ENCODE results near the gene CPAMD8. TPM values are rescaled to one million over a fixed set of nuclear protein-coding genes. Genes with fewer than 3 reads are reported as not detected.

The CPAMD8 gene
- total RNA-seq, 1 experiment from 2014 or later: 0.20 TPM

DNA sequence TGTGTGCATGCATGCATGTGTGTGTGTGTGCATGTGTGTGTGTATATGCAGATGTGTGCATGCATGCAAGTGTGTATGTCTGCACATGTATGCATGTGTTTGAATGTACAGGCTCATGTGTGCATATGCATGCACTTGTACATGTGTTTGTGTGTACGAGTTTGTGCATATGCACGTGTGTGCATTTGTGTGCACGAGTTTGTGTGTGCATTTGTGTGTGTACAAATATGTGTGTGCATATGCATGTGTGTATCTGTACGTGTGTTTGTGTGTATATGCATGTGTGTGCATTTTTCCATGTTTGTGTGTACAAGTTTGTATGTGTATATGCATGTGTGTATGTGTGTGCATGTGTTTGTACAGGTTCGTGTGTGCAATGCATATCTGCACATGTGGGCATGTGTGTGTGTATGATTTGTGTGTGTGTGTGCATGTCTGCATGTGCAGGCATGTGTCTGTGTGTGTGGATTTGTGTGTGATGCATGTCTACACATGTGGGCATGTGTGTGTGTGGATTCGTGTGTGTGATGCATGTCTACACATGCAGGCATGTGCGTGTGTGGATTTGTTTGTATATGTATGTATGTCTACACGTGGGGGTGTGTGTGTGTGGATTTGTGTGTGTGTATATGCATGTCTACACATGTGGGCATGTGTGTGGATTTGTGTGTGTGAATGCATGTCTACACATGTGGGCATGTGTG, 80.7 kb downstream of the CPAMD8 start:
- Histone ChIP-seq H3K27me3 (ENCODE audit: insufficient read depth, low read length) (peaks cover 4% of the 10 kb centered on the region; the same call in 1 of the 2 replicates), H3K9me3 (ENCODE audit: control insufficient read depth in 1 of 2, insufficient read depth in 1 of 2, low read depth in 1 of 2, low read length in 2 of 2) (no peaks in the 10 kb centered on the region), H3K4me3 (replicated peaks in 1 of 2; ENCODE audit: low read depth in 1 of 2, low read length in 2 of 2) (no peak overlapping the region), H3K9ac (ENCODE audit: low read length) (no peak overlapping the region), H3K9me2 (ENCODE audit: insufficient read depth) (no peaks in the 10 kb centered on the region), H3K27ac (ENCODE audit: low read depth, low read length) (no peak overlapping the region), H3K4me1 (ENCODE audit: control insufficient read depth in 1 of 2, insufficient read depth in 2 of 2, low read length in 2 of 2) (peaks cover 0 to 4% of the 10 kb centered on the region in 2 experiments; a peak in 2 of 4 replicates), H3K36me3 (ENCODE audit: control insufficient read depth in 1 of 2, insufficient read depth in 2 of 2, low read length in 2 of 2) (no peaks in the 10 kb centered on the region), H2AFZ (ENCODE audit: low read depth, low read length, poor library complexity, severe bottlenecking) (no peak overlapping the region), H4K20me1 (ENCODE audit: insufficient read depth) (no peaks in the 10 kb centered on the region), H3K79me2 (ENCODE audit: insufficient read depth, low read length) (no peaks in the 10 kb centered on the region), H3K4me2 (ENCODE audit: low read length) (no peak overlapping the region)
- BruUV-seq (replicated peaks): no TSS peak
- intact Hi-C loops (cut with micrococcal nuclease): no loop called here
- no peak for DNase-seq (ENCODE audit: low read depth, low spot score)
- POLR2A ChIA-PET: no interaction called here
- TF ChIP-seq, protein P1, sequence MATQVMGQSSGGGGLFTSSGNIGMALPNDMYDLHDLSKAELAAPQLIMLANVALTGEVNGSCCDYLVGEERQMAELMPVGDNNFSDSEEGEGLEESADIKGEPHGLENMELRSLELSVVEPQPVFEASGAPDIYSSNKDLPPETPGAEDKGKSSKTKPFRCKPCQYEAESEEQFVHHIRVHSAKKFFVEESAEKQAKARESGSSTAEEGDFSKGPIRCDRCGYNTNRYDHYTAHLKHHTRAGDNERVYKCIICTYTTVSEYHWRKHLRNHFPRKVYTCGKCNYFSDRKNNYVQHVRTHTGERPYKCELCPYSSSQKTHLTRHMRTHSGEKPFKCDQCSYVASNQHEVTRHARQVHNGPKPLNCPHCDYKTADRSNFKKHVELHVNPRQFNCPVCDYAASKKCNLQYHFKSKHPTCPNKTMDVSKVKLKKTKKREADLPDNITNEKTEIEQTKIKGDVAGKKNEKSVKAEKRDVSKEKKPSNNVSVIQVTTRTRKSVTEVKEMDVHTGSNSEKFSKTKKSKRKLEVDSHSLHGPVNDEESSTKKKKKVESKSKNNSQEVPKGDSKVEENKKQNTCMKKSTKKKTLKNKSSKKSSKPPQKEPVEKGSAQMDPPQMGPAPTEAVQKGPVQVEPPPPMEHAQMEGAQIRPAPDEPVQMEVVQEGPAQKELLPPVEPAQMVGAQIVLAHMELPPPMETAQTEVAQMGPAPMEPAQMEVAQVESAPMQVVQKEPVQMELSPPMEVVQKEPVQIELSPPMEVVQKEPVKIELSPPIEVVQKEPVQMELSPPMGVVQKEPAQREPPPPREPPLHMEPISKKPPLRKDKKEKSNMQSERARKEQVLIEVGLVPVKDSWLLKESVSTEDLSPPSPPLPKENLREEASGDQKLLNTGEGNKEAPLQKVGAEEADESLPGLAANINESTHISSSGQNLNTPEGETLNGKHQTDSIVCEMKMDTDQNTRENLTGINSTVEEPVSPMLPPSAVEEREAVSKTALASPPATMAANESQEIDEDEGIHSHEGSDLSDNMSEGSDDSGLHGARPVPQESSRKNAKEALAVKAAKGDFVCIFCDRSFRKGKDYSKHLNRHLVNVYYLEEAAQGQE (IDR thresholded peaks at IDR 0.05; ENCODE audit: low read depth): no peak
- CTCF ChIA-PET: no interaction called here
- RAD21 ChIA-PET (ENCODE audit: low non-redundant PET in 1 of 2, low total read pairs in 2 of 2, uncharacterized antibody in 2 of 2, unreplicated experiment in 2 of 2): no interaction called here
- no peak for ATAC-seq

DNA sequence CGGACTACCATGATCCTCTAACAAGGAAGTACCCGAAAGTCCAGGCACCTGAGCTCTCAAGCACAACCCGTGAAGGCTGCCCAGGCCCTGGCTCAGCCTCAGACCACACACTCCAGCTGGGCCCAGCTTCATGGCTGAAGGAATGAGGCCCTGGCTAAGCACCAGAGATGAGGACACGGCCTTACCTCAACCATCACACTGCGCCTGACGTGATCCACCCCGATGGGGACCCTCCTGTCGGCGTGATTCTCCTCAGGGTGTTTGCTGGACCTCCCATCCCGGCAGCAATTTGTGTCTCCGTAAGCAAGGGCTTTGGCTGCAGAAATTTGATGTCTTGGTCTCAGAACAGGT, 81.3 kb downstream of the CPAMD8 start:
- ChIA-PET CTCF (no interaction called here), RAD21 (ENCODE audit: low non-redundant PET in 1 of 2, low total read pairs in 2 of 2, uncharacterized antibody in 2 of 2, unreplicated experiment in 2 of 2) (no interaction called here), POLR2A (no interaction called here)
- Histone ChIP-seq H3K36me3 (ENCODE audit: control insufficient read depth in 1 of 2, insufficient read depth in 2 of 2, low read length in 2 of 2) (no peaks in the 10 kb centered on the region), H3K4me1 (ENCODE audit: control insufficient read depth in 1 of 2, insufficient read depth in 2 of 2, low read length in 2 of 2) (peaks cover 0 to 4% of the 10 kb centered on the region in 2 experiments; a peak in 2 of 4 replicates), H3K79me2 (ENCODE audit: insufficient read depth, low read length) (no peaks in the 10 kb centered on the region), H3K27me3 (ENCODE audit: insufficient read depth, low read length) (peaks cover 4% of the 10 kb centered on the region; the same call in 1 of the 2 replicates), H3K9me3 (ENCODE audit: control insufficient read depth in 1 of 2, insufficient read depth in 1 of 2, low read depth in 1 of 2, low read length in 2 of 2) (no peaks in the 10 kb centered on the region), H3K4me3 (replicated peaks in 1 of 2; ENCODE audit: low read depth in 1 of 2, low read length in 2 of 2) (no peak overlapping the region), H4K20me1 (ENCODE audit: insufficient read depth) (no peaks in the 10 kb centered on the region), H3K4me2 (ENCODE audit: low read length) (no peak overlapping the region), H2AFZ (ENCODE audit: low read depth, low read length, poor library complexity, severe bottlenecking) (no peak overlapping the region), H3K9ac (ENCODE audit: low read length) (no peak overlapping the region), H3K27ac (ENCODE audit: low read depth, low read length) (no peak overlapping the region), H3K9me2 (ENCODE audit: insufficient read depth) (no peaks in the 10 kb centered on the region)
- ATAC-seq (no peak), DNase-seq (ENCODE audit: low read depth, low spot score) (no peak)
- intact Hi-C loops (cut with micrococcal nuclease): no loop called here
- no TSS peak for BruUV-seq (replicated peaks)
- TF ChIP-seq CBX3 (IDR thresholded peaks at IDR 0.05; ENCODE audit: low read depth) (no peak), EZH2phosphoT487 (IDR thresholded peaks at IDR 0.05; ENCODE audit: borderline replicate concordance) (no peak), JUND (IDR thresholded peaks at IDR 0.05) (no peak)
